ENCODE measurements around the gene RUSF1.
"Not testable (repeated sequence)": the region's sequence is repeated elsewhere in the genome, so short reads cannot be mapped to it uniquely, and the experiment has no call there.

The RUSF1 gene

GRCh38 chr16:31487071-31487719 lies 21.0 kb downstream of the RUSF1 start:
- DNase-seq (ENCODE audit: low read depth): no peak

GRCh38 chr16:31486045-31486444 lies 22.1 kb downstream of the RUSF1 start:
- DNase-seq (ENCODE audit: low read depth): no peak

GRCh38 chr16:31485571-31485970 lies 22.6 kb downstream of the RUSF1 start:
- no peak for DNase-seq (ENCODE audit: low read depth)

GRCh38 chr16:31484491-31485171 lies 23.6 kb downstream of the RUSF1 start:
- peak; percentile 24 for DNase-seq (ENCODE audit: low read depth)

- DNase-seq (ENCODE audit: low read depth): not testable (repeated sequence)
Observed at GRCh38 chr16:31484048-31484447, 24.1 kb downstream of the RUSF1 start.

- DNase-seq (ENCODE audit: low read depth): no peak
Observed at GRCh38 chr16:31483081-31483480, 25.1 kb downstream of the RUSF1 start, which contains the start of gene SLC5A2. TSS of gene SLC5A2 (plus strand) at chr16:31483123. CDS start at chr16:31483137, 14 bp downstream.

GRCh38 chr16:31480851-31481536 lies 27.2 kb downstream of the RUSF1 start:
- DNase-seq (ENCODE audit: low read depth): peak; percentile 43

- no peak for DNase-seq (ENCODE audit: low read depth)
Observed at GRCh38 chr16:31479751-31480150, 28.4 kb downstream of the RUSF1 start.

GRCh38 chr16:31478956-31479355 lies 29.2 kb downstream of the RUSF1 start:
- no peak for DNase-seq (ENCODE audit: low read depth)

- DNase-seq (ENCODE audit: low read depth): no peak
Observed at GRCh38 chr16:31477220-31478216, 30.7 kb downstream of the RUSF1 start.

GRCh38 chr16:31476303-31477219 lies 31.6 kb downstream of the RUSF1 start:
- DNase-seq (ENCODE audit: low read depth): no peak

- DNase-seq (ENCODE audit: low read depth): no peak
Observed at GRCh38 chr16:31475946-31476302, 32.3 kb downstream of the RUSF1 start.

GRCh38 chr16:31474773-31475738 lies 33.1 kb downstream of the RUSF1 start:
- no peak for DNase-seq (ENCODE audit: low read depth)

GRCh38 chr16:31474173-31474714 lies 33.9 kb downstream of the RUSF1 start:
- DNase-seq (ENCODE audit: low read depth): peak; percentile 94

GRCh38 chr16:31473264-31473984 lies 34.8 kb downstream of the RUSF1 start:
- no peak for DNase-seq (ENCODE audit: low read depth)

GRCh38 chr16:31472709-31473203 lies 35.4 kb downstream of the RUSF1 start:
- DNase-seq (ENCODE audit: low read depth): peak; percentile 96

- DNase-seq (ENCODE audit: low read depth): peak; percentile 95
Observed at GRCh38 chr16:31471875-31472708, 36.1 kb downstream of the RUSF1 start, which contains the start of gene TGFB1I1. TSS of gene TGFB1I1 (plus strand) at chr16:31472152. CDS start at chr16:31472189, 37 bp downstream.
